GM06990 (cell line): ENCODE measurements around the gene CHAF1B.

Source experiments
- DNase-seq: peaks from one replicate; pipeline ENCODE4 v3.0.0-alpha.2; 2011; ENCODE audit not compliant: insufficient read length; ENCODE audit errors: extremely low read depth
- H3K27me3 ChIP-seq: replicated peaks from 2 replicates; pipeline ENCODE4 v1.6.0; 2011; ENCODE audit warnings: low read length; ENCODE audit not compliant: control insufficient read depth, insufficient read depth
- H3K36me3 ChIP-seq: 2 replicates; pipeline ENCODE4 v1.5.1; 2011; ENCODE audit warnings: low read length; ENCODE audit not compliant: control insufficient read depth, insufficient read depth
- H3K4me3 ChIP-seq: replicated peaks from 2 replicates; pipeline ENCODE4 v1.5.1; 2011; ENCODE audit warnings: low read depth, mild to moderate bottlenecking, control low read depth, low read length
- TF ChIP-seq, protein P1 (sequence below): IDR thresholded peaks from 2 replicates; pipeline ENCODE4 v1.5.1; 2011; ENCODE audit warnings: low read length, control low read depth, mild to moderate bottlenecking, inconsistent platforms; ENCODE audit not compliant: insufficient read depth, poor library complexity, severe bottlenecking

Gene CHAF1B

GRCh38 chr21:36464590-36464989 lies 79.4 kb downstream of the CHAF1B start:
- TF ChIP-seq, protein P1, sequence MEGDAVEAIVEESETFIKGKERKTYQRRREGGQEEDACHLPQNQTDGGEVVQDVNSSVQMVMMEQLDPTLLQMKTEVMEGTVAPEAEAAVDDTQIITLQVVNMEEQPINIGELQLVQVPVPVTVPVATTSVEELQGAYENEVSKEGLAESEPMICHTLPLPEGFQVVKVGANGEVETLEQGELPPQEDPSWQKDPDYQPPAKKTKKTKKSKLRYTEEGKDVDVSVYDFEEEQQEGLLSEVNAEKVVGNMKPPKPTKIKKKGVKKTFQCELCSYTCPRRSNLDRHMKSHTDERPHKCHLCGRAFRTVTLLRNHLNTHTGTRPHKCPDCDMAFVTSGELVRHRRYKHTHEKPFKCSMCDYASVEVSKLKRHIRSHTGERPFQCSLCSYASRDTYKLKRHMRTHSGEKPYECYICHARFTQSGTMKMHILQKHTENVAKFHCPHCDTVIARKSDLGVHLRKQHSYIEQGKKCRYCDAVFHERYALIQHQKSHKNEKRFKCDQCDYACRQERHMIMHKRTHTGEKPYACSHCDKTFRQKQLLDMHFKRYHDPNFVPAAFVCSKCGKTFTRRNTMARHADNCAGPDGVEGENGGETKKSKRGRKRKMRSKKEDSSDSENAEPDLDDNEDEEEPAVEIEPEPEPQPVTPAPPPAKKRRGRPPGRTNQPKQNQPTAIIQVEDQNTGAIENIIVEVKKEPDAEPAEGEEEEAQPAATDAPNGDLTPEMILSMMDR, result no peak
- DNase-seq, result no peak
- H3K4me3 ChIP-seq, result no peak overlapping the region
- H3K36me3 ChIP-seq, result no peaks in the 10 kb centered on the region
- no peaks in the 10 kb centered on the region for H3K27me3 ChIP-seq

- Histone ChIP-seq H3K27me3 (no peaks in the 10 kb centered on the region), H3K4me3 (no peak overlapping the region), H3K36me3 (no peaks in the 10 kb centered on the region)
- TF ChIP-seq, protein P1, result no peak
- DNase-seq, result no peak
These were observed 80.3 kb downstream of the CHAF1B start for GRCh38 chr21:36465478-36465877.

GRCh38 chr21:36466061-36466511 lies 80.9 kb downstream of the CHAF1B start:
- H3K27me3 ChIP-seq, result no peaks in the 10 kb centered on the region
- TF ChIP-seq, protein P1, result no peak
- no peak overlapping the region for H3K4me3 ChIP-seq
- no peaks in the 10 kb centered on the region for H3K36me3 ChIP-seq
- DNase-seq, result no peak
